ENCODE data around the gene PPP2R3B. TPM values are rescaled to one million over a fixed set of nuclear protein-coding genes. Genes with fewer than 3 reads are reported as not detected.
"Not testable (repeated sequence)": the region's sequence is repeated elsewhere in the genome, so short reads cannot be mapped to it uniquely, and the experiment has no call there.

PPP2R3B gene
- total RNA-seq, 1 experiment from 2014 or later, result 21.2 TPM

- DNase-seq (ENCODE audit: low read depth), result no peak
These were observed 18.4 kb upstream of the PPP2R3B start for GRCh38 chrX:405149-405548.

DNA sequence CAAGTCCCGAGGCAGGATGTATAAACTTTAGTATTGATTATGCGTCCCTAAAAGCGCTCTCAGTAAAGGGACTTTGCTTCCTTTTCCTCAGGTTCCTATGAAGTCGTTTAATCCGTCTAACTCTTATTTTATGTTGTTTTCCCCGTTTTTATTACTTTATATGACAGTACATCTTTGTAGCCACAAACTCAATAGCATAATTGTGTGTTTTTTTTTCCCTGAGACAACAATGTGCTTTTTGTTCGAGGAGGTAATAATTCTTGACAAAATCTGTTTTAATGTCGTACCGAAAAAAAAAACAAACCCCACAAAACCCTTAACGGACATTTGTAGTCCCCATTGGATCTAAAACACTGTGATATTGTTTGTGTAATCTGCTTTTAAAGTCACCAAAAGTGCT lies 17.9 kb upstream of the PPP2R3B start:
- DNase-seq (ENCODE audit: low read depth), result no peak

DNA sequence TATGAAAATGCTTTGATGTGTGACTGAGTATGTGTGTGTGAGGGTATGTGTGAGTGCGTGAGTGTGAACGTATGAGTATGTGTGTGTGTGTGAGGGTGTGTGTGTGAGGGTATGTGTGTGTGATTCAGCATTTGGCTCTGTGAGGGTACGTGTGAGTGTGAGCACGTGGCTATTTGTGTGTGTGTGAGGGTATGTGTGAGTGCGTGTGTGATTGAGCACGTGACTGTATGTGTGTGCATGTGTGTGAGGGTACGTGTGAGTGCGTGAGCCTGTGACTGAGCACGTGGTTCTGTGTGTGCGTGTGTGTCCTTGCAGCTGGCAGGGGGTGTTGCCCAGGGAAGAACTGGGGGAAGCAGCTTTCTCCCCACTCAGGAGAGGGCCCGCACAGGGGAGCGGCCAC lies 16.1 kb upstream of the PPP2R3B start:
- no peak for DNase-seq (ENCODE audit: low read depth)

GRCh38 chrX:400258-400657 lies 13.6 kb upstream of the PPP2R3B start:
- no peak for DNase-seq (ENCODE audit: low read depth)

DNA sequence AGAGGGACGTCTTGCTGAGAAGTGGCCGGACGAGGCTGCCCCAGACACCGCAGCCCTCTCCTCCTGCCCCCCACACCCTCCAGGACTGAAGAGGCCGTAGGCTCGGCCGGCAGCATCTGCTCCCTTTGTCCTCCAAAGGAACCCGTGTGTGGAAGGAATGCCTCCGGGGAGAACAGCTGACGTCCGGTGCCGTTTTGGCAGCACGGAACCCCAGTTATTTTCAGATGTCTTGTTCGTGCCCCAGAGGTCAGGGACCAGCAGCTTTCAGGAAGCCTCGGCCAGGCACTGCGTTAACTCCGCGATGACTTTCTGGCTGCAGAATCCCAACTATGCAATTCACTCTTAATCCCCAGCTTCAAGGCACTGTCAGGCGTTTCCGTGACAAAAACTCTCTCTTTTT lies 10.9 kb upstream of the PPP2R3B start:
- peak; percentile 93 for DNase-seq (ENCODE audit: low read depth)

- DNase-seq (ENCODE audit: low read depth), result no peak
These were observed 8.1 kb upstream of the PPP2R3B start for GRCh38 chrX:394830-395229.

DNA sequence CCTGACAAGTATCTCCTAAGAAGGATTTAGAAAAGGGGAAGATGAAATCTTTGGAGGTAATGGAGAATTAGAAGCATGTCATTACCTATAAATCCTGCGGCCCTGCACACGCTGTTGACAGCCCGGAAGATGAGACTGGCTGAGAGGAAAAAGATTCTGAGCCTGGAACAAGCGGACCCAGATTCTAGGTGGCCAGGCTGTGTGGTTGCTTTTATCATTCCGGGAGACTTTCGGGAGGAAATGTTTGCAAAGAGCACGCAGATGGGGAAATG lies 5.8 kb upstream of the PPP2R3B start:
- DNase-seq (ENCODE audit: low read depth), result no peak

- no peak for DNase-seq (ENCODE audit: low read depth)
These were observed 5.2 kb upstream of the PPP2R3B start for GRCh38 chrX:391717-392574.

DNA sequence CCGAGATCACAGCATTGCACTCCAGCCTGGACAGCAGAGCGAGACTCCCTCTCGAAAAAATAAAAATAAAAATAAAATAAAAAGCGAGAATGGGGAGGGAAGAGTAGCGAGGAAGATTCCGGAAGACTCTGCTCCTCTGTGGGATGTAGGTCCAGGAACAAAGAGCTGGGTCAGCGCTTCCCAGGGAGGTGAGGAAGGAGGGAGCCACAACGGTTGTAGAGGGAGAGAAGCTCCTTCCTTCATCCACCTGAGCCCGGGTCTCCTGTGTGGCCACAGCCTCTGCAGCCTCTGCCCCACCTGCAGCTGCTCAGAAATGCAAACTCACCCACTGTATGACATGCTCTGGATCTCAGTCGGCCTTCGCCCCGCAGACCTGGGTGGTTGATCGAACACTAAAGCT lies 3.8 kb upstream of the PPP2R3B start:
- DNase-seq (ENCODE audit: low read depth), result no peak

- DNase-seq (ENCODE audit: low read depth), result no peak
These were observed 2.3 kb upstream of the PPP2R3B start for GRCh38 chrX:389021-389441.

DNA sequence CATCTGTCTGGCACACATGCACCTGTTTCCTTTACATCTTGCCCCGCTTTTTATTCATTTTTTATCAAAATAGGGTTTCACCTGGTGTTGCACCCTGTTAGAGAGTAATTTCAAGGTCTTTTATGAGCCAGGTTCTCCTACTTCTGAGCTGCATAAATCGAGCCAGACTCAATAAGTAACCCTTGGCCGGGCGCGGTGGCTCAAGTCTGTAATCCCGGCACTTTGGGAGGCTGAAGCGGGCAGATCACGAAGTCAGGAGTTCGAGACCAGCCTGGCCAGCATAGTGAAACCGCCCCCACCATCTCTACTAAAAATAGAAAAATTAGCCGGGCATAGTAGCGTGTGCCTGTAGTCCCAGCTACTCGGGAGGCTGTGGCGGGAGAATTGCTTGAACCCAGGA lies 1.0 kb upstream of the PPP2R3B start:
- DNase-seq (ENCODE audit: low read depth), result no peak

GRCh38 chrX:386239-386767 lies 404 bp downstream of the PPP2R3B start:
- DNase-seq (ENCODE audit: low read depth), result no peak

GRCh38 chrX:385736-386135 lies 971 bp downstream of the PPP2R3B start:
- DNase-seq (ENCODE audit: low read depth), result not testable (repeated sequence)

DNA sequence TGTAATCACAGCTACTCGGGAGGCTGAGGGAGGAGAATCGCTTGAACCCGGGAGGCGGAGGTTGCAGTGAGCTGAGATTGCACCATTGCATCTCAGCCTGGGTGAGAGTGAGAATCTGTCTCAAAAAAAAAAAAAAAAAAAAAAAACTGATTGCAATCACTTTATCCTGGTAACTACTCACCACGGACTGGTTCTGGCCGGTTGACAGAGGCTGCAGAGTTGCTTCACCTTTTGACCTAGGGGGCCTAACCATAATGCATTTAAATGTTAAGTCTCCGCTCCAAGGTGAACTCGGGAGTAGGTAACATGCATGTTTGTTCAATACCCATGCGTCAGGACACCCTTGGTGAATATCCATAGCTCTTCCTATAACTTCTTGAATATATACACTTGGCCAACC lies 1.8 kb downstream of the PPP2R3B start:
- DNase-seq (ENCODE audit: low read depth), result no peak

DNA sequence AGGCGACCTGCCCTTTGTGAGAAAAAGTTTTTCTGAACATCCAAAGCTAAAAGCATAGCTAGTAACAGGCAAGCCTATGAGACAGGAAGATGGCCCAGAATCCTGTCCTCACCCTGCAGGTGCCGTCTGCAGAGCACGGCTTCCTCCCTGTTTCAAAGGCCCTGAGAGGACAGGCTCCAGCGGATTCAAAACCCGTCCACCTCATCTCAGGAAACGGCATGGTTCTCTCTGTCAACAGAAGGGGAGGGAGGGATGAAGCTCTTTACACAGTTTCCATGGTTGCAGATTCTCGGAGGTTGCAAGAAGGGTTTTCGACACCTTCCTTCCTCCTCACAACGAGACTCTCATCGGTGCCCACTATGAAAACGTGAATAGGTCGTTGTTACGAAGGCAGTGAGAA lies 8.3 kb downstream of the PPP2R3B start:
- no peak for DNase-seq (ENCODE audit: low read depth)

DNA sequence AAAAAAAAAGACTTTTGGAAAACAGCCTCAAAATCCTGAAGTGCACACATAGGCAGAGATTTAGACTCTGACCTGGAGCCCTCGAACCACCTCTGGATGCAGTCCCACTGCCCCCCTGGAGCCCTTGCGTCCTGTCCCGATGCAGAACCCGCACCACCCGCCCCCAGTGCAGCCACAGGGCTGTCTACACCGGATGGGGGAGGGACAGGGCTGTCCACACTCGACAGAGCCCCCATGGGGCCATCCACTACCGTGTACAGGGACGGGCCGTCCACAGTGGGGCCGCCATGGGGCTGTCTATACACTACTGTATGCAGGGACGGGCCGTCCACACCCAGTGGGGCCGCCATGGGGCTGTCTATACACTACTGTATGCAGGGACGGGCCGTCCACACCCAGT lies 10.5 kb downstream of the PPP2R3B start:
- not testable (repeated sequence) for DNase-seq (ENCODE audit: low read depth)

DNA sequence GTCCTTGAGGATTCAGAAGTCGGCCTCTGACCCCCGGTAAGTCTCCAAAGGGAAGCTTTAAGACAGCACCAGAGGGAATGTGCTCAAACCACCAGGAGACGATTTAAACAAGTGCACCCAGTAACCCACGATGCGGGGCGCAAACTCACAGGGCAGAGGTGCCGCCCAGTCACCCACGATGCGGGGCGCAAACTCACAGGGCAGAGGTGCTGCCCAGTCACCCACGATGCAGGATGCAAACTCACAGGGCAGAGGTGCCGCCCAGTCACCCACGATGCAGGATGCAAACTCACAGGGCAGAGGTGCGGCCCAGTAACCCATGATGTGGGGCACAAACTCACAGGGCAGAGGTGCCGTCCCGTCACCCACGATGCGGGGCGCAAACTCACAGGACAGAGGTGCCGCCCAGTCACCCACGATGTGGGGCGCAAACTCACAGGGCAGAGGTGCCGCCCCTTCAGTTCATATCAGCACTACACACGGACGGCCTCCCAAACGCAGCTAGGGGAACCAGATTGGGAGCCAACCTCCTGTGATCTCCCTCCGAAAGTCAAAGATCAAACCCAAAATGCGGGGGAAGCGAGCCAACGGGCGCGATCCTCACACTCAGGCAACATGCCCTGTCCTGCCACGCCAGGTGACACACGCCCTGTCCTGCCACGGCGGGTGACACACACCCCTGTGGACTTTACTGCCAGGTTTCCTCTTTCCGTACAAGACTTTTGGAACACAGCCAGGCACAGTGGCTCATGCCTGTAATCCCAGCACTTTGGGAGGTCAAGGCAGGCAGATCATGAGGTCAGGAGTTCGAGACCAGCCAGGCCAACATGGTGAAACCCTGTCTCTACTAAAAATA lies 11.3 kb downstream of the PPP2R3B start:
- no peak for DNase-seq (ENCODE audit: low read depth)

GRCh38 chrX:374596-374995 lies 12.1 kb downstream of the PPP2R3B start:
- peak; percentile 26 for DNase-seq (ENCODE audit: low read depth)

DNA sequence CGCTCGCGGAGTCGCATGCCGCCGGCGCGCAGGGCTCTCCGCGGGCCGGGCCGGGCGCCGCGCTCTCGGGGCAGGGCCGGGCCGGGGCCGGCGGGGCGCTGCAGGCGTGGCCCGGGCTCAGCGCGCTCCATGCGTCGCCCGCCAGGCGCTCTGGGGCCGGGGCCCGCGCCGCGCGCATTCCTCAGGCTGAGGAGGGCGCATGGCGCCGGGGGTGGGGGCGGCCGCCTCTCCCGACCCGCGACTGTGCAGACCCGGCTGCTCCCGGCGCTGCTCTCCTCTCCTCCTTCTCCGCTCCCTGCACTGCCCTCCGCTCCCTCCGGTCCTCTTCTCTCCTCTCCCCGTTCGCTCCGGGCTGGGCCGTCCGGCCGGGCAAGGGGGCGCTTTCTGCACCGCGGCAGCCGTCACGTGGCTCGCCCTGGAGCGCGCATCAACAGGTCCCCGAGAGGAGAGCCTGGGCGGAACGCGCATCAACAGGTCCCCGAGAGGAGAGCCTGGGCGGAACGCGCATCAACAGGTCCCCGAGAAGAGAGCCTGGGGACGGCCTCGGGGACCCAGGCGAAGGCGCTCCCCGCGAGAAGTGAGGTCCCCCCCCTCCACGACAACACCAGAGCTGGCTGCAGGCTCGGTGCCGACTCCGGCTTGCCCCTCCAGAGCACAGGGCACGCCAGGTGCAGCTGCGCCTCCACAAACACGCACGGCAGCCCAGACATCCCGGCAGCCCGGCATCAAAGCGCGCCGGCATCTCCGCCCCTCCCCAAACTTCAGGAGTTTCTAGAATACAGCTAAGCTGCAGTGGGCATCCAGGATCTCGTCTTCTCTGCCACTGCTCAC lies 12.9 kb downstream of the PPP2R3B start:
- DNase-seq (ENCODE audit: low read depth), result no peak

DNA sequence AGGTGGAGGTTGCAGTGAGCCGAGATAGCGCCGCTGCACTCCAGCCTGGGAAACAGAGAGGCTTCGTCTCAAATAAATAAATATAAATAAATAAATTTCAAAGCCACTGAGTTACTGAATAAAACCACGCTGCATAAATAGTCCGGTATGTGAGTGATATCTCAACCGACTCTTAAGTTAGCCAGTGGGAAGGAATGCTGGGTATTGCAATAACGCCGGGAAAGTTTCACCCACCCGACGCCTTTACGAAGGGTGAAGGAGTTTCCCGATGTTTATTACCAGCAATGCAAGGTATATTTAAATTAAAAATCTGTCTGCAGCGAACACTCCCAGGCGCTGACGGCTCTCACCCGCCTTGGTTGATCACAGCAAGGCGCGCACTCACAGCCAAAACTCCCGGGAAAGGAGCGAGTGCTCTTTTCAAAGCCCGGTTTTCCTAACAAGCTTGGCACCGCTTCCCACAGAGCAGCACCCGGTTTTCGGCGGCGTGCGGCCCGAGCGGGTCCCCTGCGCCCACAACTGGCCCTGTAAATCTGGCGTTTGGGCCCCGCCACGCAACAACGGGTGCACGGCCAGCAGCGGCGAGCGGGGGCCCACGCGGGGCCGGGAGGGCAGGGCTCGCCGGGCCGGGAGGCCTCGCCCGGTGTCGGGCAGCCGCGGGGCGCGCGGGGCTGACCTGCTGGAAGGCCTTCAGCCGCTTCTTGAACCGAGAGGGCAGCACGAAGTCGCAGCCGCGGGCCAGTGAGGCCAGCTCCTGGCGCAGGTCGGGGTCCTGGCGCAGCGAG lies 13.7 kb downstream of the PPP2R3B start:
- no peak for DNase-seq (ENCODE audit: low read depth)

GRCh38 chrX:371907-372306 lies 14.8 kb downstream of the PPP2R3B start:
- no peak for DNase-seq (ENCODE audit: low read depth)
